Measurements from ENCODE around the gene GTPBP3. TPM values are rescaled to one million over a fixed set of nuclear protein-coding genes. Genes with fewer than 3 reads are reported as not detected.

GTPBP3 gene
- polyA plus RNA-seq, 1 donor (not counting 4 experiments of a cell fraction or from before 2014, with no cell fraction given): 7.2 TPM

GRCh38 chr19:17339088-17339741, 1.9 kb downstream of the GTPBP3 start:
- no peaks in the 10 kb centered on the region for H3K27me3 ChIP-seq (ENCODE audit: control insufficient read depth, extremely low read depth, insufficient read depth, low read length)
- H3K79me2 ChIP-seq (ENCODE audit: control insufficient read depth, insufficient read depth, low read length): peaks cover 5% of the 10 kb centered on the region
- peaks cover 17% of the 10 kb centered on the region for H3K4me1 ChIP-seq (ENCODE audit: control insufficient read depth, extremely low read depth, insufficient read depth, low read length)
- H3K4me2 ChIP-seq (ENCODE audit: control insufficient read depth, extremely low read depth, insufficient read depth, low read depth, low read length): no peak overlapping the region
- H3K9me1 ChIP-seq (ENCODE audit: control insufficient read depth, extremely low read depth, insufficient read depth, low read length): no peaks in the 10 kb centered on the region
- H4K20me1 ChIP-seq (ENCODE audit: control insufficient read depth, extremely low read depth, insufficient read depth, low read length): no peaks in the 10 kb centered on the region
- H3K36me3 ChIP-seq (ENCODE audit: control insufficient read depth in 2 of 2, extremely low read depth in 1 of 2, insufficient read depth in 2 of 2, low read length in 2 of 2): peaks cover 0 to 9% of the 10 kb centered on the region in 2 experiments
- no peaks in the 10 kb centered on the region for H3K9me3 ChIP-seq (ENCODE audit: control insufficient read depth, low read depth, low read length)
- no peak for DNase-seq (ENCODE audit: low read depth, low spot score)
- TF ChIP-seq EZH2 (IDR thresholded peaks at IDR 0.05; ENCODE audit: low read length): no peak
- TF ChIP-seq, protein P1, sequence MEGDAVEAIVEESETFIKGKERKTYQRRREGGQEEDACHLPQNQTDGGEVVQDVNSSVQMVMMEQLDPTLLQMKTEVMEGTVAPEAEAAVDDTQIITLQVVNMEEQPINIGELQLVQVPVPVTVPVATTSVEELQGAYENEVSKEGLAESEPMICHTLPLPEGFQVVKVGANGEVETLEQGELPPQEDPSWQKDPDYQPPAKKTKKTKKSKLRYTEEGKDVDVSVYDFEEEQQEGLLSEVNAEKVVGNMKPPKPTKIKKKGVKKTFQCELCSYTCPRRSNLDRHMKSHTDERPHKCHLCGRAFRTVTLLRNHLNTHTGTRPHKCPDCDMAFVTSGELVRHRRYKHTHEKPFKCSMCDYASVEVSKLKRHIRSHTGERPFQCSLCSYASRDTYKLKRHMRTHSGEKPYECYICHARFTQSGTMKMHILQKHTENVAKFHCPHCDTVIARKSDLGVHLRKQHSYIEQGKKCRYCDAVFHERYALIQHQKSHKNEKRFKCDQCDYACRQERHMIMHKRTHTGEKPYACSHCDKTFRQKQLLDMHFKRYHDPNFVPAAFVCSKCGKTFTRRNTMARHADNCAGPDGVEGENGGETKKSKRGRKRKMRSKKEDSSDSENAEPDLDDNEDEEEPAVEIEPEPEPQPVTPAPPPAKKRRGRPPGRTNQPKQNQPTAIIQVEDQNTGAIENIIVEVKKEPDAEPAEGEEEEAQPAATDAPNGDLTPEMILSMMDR (optimal IDR thresholded peaks at IDR 0.05 in 1 of 3, IDR thresholded peaks at IDR 0.05 in 1 of 3, conservative IDR thresholded peaks at IDR 0.05 in 1 of 3; ENCODE audit: extremely low read depth in 1 of 3, insufficient read depth in 2 of 3, low read length in 3 of 3): no peak
- no peak overlapping the region for H3K4me3 ChIP-seq (ENCODE audit: control insufficient read depth in 2 of 3, extremely low read depth in 1 of 3, insufficient read depth in 2 of 3, low read depth in 1 of 3, low read length in 3 of 3)
- H2AFZ ChIP-seq (ENCODE audit: control insufficient read depth, low read length): no peak overlapping the region
- FAIRE-seq: no peak
- H3K27ac ChIP-seq (ENCODE audit: control insufficient read depth, insufficient read depth, low read length): no peak overlapping the region
- dilution Hi-C loops (cut with MboI; ENCODE audit: extremely low pct_ligation_motif_present, low sequenced_read_pairs): no loop called here
- no peak overlapping the region for H3K9ac ChIP-seq (ENCODE audit: control insufficient read depth, extremely low read depth, insufficient read depth, low read length)

- H3K27me3 ChIP-seq (ENCODE audit: control insufficient read depth, extremely low read depth, insufficient read depth, low read length): no peaks in the 10 kb centered on the region
- peaks cover 11% of the 10 kb centered on the region for H3K4me1 ChIP-seq (ENCODE audit: control insufficient read depth, extremely low read depth, insufficient read depth, low read length)
- TF ChIP-seq, protein P1 (optimal IDR thresholded peaks at IDR 0.05 in 1 of 3, IDR thresholded peaks at IDR 0.05 in 1 of 3, conservative IDR thresholded peaks at IDR 0.05 in 1 of 3; ENCODE audit: extremely low read depth in 1 of 3, insufficient read depth in 2 of 3, low read length in 3 of 3): no peak
- TF ChIP-seq EZH2 (IDR thresholded peaks at IDR 0.05; ENCODE audit: low read length): no peak
Observed at GRCh38 chr19:17340302-17340870, 3.0 kb downstream of the GTPBP3 start.

More at GRCh38 chr19:17340302-17340870, 3.0 kb downstream of the GTPBP3 start:
- no peaks in the 10 kb centered on the region for H4K20me1 ChIP-seq (ENCODE audit: control insufficient read depth, extremely low read depth, insufficient read depth, low read length)
- dilution Hi-C loops (cut with MboI; ENCODE audit: extremely low pct_ligation_motif_present, low sequenced_read_pairs): no loop called here
- no peaks in the 10 kb centered on the region for H3K9me1 ChIP-seq (ENCODE audit: control insufficient read depth, extremely low read depth, insufficient read depth, low read length)
- H3K4me2 ChIP-seq (ENCODE audit: control insufficient read depth, extremely low read depth, insufficient read depth, low read depth, low read length): no peak overlapping the region
- FAIRE-seq (no peak), DNase-seq (ENCODE audit: low read depth, low spot score) (no peak)
- H3K27ac ChIP-seq (ENCODE audit: control insufficient read depth, insufficient read depth, low read length): no peak overlapping the region
- H3K9ac ChIP-seq (ENCODE audit: control insufficient read depth, extremely low read depth, insufficient read depth, low read length): no peak overlapping the region
- H3K4me3 ChIP-seq (ENCODE audit: control insufficient read depth in 2 of 3, extremely low read depth in 1 of 3, insufficient read depth in 2 of 3, low read depth in 1 of 3, low read length in 3 of 3): no peak overlapping the region
- H3K9me3 ChIP-seq (ENCODE audit: control insufficient read depth, low read depth, low read length): no peaks in the 10 kb centered on the region
- H3K79me2 ChIP-seq (ENCODE audit: control insufficient read depth, insufficient read depth, low read length): peaks cover 5% of the 10 kb centered on the region
- no peak overlapping the region for H2AFZ ChIP-seq (ENCODE audit: control insufficient read depth, low read length)
- H3K36me3 ChIP-seq (ENCODE audit: control insufficient read depth in 2 of 2, extremely low read depth in 1 of 2, insufficient read depth in 2 of 2, low read length in 2 of 2): peaks cover 0 to 9% of the 10 kb centered on the region in 2 experiments
